HCT116 (cell line): Measurements from ENCODE around the gene GRIK3. TPM values are rescaled to one million over a fixed set of nuclear protein-coding genes. Genes with fewer than 3 reads are reported as not detected.

Experiments
- ATAC-seq: fragments of 200-7000 bp; cut with Tn5 transposase; 2 replicates; pipeline ENCODE4 v1.9.1; 2020; ENCODE audit warnings: mild to moderate bottlenecking, moderate library complexity
- BruUV-seq: library from RNA; stranded (reverse); fragments of 400-500 nt; replicated peaks from 2 replicates; lab custom pipeline; 2021; lab: Mats Ljungman, UMichigan
- CTCF ChIA-PET: fragments of 300-600 bp; sonication (Branson Sonifier 250); formaldehyde crosslinking; loops from one replicate; lab custom pipeline; 2021; ENCODE audit warnings: antibody characterized with exemption; lab: Charles Lee
- POLR2A ChIA-PET: fragments of 300-600, 350-600 bp; sonication (Branson Sonifier 250); formaldehyde crosslinking; loops from one replicate; lab custom pipeline; 2021; ENCODE audit warnings: antibody characterized with exemption; lab: Charles Lee
- RAD21 ChIA-PET, 2 experiments: fragments of 300-600 bp; sonication (Branson Sonifier 250); formaldehyde crosslinking; loops; one replicate each; lab custom pipeline; 2023; ENCODE audit warnings: low total read pairs in 2 of 2; ENCODE audit not compliant: uncharacterized antibody in 2 of 2, unreplicated experiment in 2 of 2, low non-redundant PET in 1 of 2; lab: Charles Lee
- DNase-seq: peaks from one replicate; pipeline ENCODE4 v3.0.0-alpha.2; 2010; ENCODE audit warnings: low read depth, low spot score
- H2AFZ ChIP-seq: fragments of 200-600 bp; shearing (Covaris generic), sonication (generic); 2 replicates; pipeline ENCODE4 v1.6.1; 2017; ENCODE audit warnings: low read depth, mixed run types, mixed read lengths, antibody characterized with exemption, low read length; ENCODE audit not compliant: poor library complexity, severe bottlenecking
- H3K27ac ChIP-seq: 2 replicates; pipeline ENCODE4 v1.5.1; 2012; ENCODE audit warnings: low read depth, low read length
- H3K27me3 ChIP-seq: fragments of 200-600 bp; sonication (generic); 2 replicates; pipeline ENCODE4 v1.6.1; 2016; ENCODE audit warnings: mixed run types, low read length, mixed read lengths; ENCODE audit not compliant: insufficient read depth
- H3K36me3 ChIP-seq, 2 experiments: fragments of 200-500 bp in 1 of 2; fragments of 200-600 bp in 1 of 2; sonication (Bioruptor generic) in 1 of 2; sonication (generic) in 1 of 2; 2 replicates each; pipeline versions ENCODE4 v1.5.1 to v1.6.1; 2014 to 2016; ENCODE audit warnings: low read length in 2 of 2, inconsistent platforms in 1 of 2, mixed read lengths in 1 of 2, mixed run types in 1 of 2; ENCODE audit not compliant: insufficient read depth in 2 of 2, control insufficient read depth in 1 of 2
- H3K4me1 ChIP-seq, 2 experiments: fragments of 200-600 bp in 1 of 2; sonication (generic) in 1 of 2; 2 replicates each; pipeline versions ENCODE4 v1.5.1 to v1.6.1; 2012 to 2017; ENCODE audit warnings: low read length in 2 of 2, inconsistent platforms in 1 of 2, mild to moderate bottlenecking in 1 of 2, mixed read lengths in 1 of 2, mixed run types in 1 of 2, moderate library complexity in 1 of 2; ENCODE audit not compliant: insufficient read depth in 2 of 2, control insufficient read depth in 1 of 2
- H3K4me2 ChIP-seq: fragments of 200-600 bp; sonication (generic); 2 replicates; pipeline ENCODE4 v1.6.1; 2017; ENCODE audit warnings: mixed run types, low read length, mixed read lengths
- H3K4me3 ChIP-seq, 2 experiments: fragments of 200-600 bp in 1 of 2; sonication (generic) in 1 of 2; replicated peaks in 1 of 2; 2 replicates each; pipeline ENCODE4 v1.5.1; 2011 to 2016; ENCODE audit warnings: low read length in 2 of 2, control low read depth in 1 of 2, low read depth in 1 of 2, mild to moderate bottlenecking in 1 of 2, mixed read lengths in 1 of 2, mixed run types in 1 of 2
- H3K79me2 ChIP-seq: fragments of 200-600 bp; sonication (generic); 2 replicates; pipeline ENCODE4 v1.6.1; 2017; ENCODE audit warnings: mild to moderate bottlenecking, mixed run types, low read length, moderate library complexity, mixed read lengths; ENCODE audit not compliant: insufficient read depth
- H3K9ac ChIP-seq: fragments of 200-600 bp; sonication (generic); 2 replicates; pipeline ENCODE4 v1.6.1; 2016; ENCODE audit warnings: low read length, mixed read lengths
- H3K9me2 ChIP-seq: fragments of 200-600 bp; sonication (generic), shearing (Covaris generic); 2 replicates; pipeline ENCODE4 v1.6.1; 2017; ENCODE audit warnings: mixed run types, mild to moderate bottlenecking, moderate library complexity; ENCODE audit not compliant: insufficient read depth
- H3K9me3 ChIP-seq, 2 experiments: fragments of 200-500 bp in 1 of 2; fragments of 200-600 bp in 1 of 2; sonication (Bioruptor generic) in 1 of 2; sonication (generic) in 1 of 2; 2 replicates each; pipeline ENCODE4 v1.6.1; 2014 to 2017; ENCODE audit warnings: low read length in 2 of 2, mixed read lengths in 2 of 2, inconsistent platforms in 1 of 2, low read depth in 1 of 2, mild to moderate bottlenecking in 1 of 2, mixed run types in 1 of 2, moderate library complexity in 1 of 2; ENCODE audit not compliant: control insufficient read depth in 1 of 2, insufficient read depth in 1 of 2
- H4K20me1 ChIP-seq: fragments of 200-600 bp; sonication (generic), shearing (Covaris generic); 2 replicates; pipeline ENCODE4 v1.6.1; 2017; ENCODE audit warnings: mixed run types, mild to moderate bottlenecking, moderate library complexity; ENCODE audit not compliant: insufficient read depth
- CEBPB ChIP-seq: IDR thresholded peaks from 2 replicates; pipeline ENCODE4 v1.6.1; 2012; ENCODE audit warnings: low read depth
- EGR1 ChIP-seq: IDR thresholded peaks from 2 replicates; pipeline ENCODE4 v1.6.1; 2012; ENCODE audit warnings: low read depth
- ELF1 ChIP-seq: IDR thresholded peaks from 2 replicates; pipeline ENCODE4 v1.6.1; 2012; ENCODE audit warnings: low read depth, borderline replicate concordance
- EZH2 ChIP-seq: fragments of 200-600 bp; sonication (generic); IDR thresholded peaks from 2 replicates; pipeline ENCODE4 v1.6.1; 2017; ENCODE audit warnings: antibody characterized with exemption, mixed run types
- JUND ChIP-seq: IDR thresholded peaks from 2 replicates; pipeline ENCODE4 v1.6.1; 2012
- POLR2A ChIP-seq: IDR thresholded peaks from 2 replicates; pipeline ENCODE4 v1.7.0; 2011; ENCODE audit warnings: borderline replicate concordance; ENCODE audit not compliant: insufficient read depth, insufficient read length; ENCODE audit errors: extremely low read depth
- SIN3A ChIP-seq: IDR thresholded peaks from 2 replicates; pipeline ENCODE4 v1.6.1; 2012; ENCODE audit warnings: low read depth
- TCF7L2 ChIP-seq: IDR thresholded peaks from 2 replicates; pipeline ENCODE4 v1.7.0; 2011; ENCODE audit warnings: borderline replicate concordance, inconsistent platforms; ENCODE audit not compliant: insufficient read depth, insufficient read length; ENCODE audit errors: extremely low read depth
- YY1 ChIP-seq: IDR thresholded peaks from 2 replicates; pipeline ENCODE4 v1.6.1; 2011; ENCODE audit warnings: low read length, low read depth, moderate library complexity, mild to moderate bottlenecking; ENCODE audit not compliant: insufficient replicate concordance; ENCODE audit errors: extremely low read depth
- ZFX ChIP-seq: fragments of 450-650 bp; IDR thresholded peaks from 2 replicates; pipeline ENCODE4 v1.6.1; 2017
- intact Hi-C: fragments of 100-400 bp; cut with micrococcal nuclease; formaldehyde crosslinking; loops from 2 replicates; pipeline ENCODE4 v1.10.0; 2022
- total RNA-seq: library from RNA; stranded (reverse); gene quantifications from one replicate; pipeline ENCODE4 v1.2.1, GENCODE V29; 2021; ENCODE audit not compliant: unreplicated experiment
- TF ChIP-seq, protein P1 (sequence below): IDR thresholded peaks from 2 replicates; pipeline ENCODE4 v1.6.1; 2012; ENCODE audit warnings: low read depth
- TF ChIP-seq, protein P2 (sequence below): IDR thresholded peaks from 2 replicates; pipeline ENCODE4 v1.6.1; 2012
- TF ChIP-seq, protein P3 (sequence below): IDR thresholded peaks from 2 replicates; pipeline ENCODE4 v1.6.1; 2011; ENCODE audit warnings: mild to moderate bottlenecking, low read length, moderate library complexity; ENCODE audit not compliant: insufficient replicate concordance; ENCODE audit errors: extremely low read depth

GRIK3 gene
- total RNA-seq, 1 experiment from 2014 or later = not detected

DNA sequence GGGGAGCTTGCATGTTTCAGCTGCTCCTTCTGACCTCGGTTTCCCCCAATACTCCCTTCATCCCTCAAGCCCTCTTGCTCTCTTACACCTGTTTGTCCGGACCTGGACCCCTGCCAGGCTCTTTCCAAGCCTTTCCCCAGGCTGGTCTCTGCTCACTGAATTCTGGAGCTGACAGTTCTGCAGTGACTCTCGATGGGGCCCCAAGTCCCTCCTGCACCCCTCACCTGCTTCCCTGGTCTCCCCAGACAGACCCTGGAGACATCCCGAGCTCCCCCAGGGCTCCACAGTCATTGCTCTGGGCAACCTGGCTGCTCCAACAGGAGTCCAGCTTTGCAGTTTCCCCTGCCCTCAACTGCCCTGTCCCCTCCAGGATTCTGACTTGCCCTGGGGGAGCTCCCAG is 198.6 kb downstream of the GRIK3 start:
- ChIA-PET RAD21 (no interaction called here), CTCF (no interaction called here), POLR2A (no interaction called here)
- ATAC-seq (no peak), DNase-seq (no peak)
- H4K20me1 ChIP-seq = no peaks in the 10 kb centered on the region
- no peak overlapping the region for H3K9ac ChIP-seq
- H3K36me3 ChIP-seq = no peaks in the 10 kb centered on the region
- BruUV-seq = no TSS peak
- peaks cover 52% of the 10 kb centered on the region for H3K27me3 ChIP-seq
- no peak overlapping the region for H3K4me2 ChIP-seq
- H3K9me2 ChIP-seq = no peaks in the 10 kb centered on the region
- H3K27ac ChIP-seq = no peak overlapping the region
- H3K4me3 ChIP-seq = no peak overlapping the region
- no peaks in the 10 kb centered on the region for H3K4me1 ChIP-seq
- TF ChIP-seq EGR1 = no peak
- no peak for TF ChIP-seq SIN3A
- no peak for TF ChIP-seq POLR2A
- TF ChIP-seq, protein P1, sequence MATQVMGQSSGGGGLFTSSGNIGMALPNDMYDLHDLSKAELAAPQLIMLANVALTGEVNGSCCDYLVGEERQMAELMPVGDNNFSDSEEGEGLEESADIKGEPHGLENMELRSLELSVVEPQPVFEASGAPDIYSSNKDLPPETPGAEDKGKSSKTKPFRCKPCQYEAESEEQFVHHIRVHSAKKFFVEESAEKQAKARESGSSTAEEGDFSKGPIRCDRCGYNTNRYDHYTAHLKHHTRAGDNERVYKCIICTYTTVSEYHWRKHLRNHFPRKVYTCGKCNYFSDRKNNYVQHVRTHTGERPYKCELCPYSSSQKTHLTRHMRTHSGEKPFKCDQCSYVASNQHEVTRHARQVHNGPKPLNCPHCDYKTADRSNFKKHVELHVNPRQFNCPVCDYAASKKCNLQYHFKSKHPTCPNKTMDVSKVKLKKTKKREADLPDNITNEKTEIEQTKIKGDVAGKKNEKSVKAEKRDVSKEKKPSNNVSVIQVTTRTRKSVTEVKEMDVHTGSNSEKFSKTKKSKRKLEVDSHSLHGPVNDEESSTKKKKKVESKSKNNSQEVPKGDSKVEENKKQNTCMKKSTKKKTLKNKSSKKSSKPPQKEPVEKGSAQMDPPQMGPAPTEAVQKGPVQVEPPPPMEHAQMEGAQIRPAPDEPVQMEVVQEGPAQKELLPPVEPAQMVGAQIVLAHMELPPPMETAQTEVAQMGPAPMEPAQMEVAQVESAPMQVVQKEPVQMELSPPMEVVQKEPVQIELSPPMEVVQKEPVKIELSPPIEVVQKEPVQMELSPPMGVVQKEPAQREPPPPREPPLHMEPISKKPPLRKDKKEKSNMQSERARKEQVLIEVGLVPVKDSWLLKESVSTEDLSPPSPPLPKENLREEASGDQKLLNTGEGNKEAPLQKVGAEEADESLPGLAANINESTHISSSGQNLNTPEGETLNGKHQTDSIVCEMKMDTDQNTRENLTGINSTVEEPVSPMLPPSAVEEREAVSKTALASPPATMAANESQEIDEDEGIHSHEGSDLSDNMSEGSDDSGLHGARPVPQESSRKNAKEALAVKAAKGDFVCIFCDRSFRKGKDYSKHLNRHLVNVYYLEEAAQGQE = no peak
- no peak for TF ChIP-seq ZFX
- TF ChIP-seq, protein P2, sequence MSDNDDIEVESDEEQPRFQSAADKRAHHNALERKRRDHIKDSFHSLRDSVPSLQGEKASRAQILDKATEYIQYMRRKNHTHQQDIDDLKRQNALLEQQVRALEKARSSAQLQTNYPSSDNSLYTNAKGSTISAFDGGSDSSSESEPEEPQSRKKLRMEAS = no peak
- no peak for TF ChIP-seq EZH2
- no peak for TF ChIP-seq ELF1
- no peak for TF ChIP-seq CEBPB
- TF ChIP-seq JUND = no peak
- no peak for TF ChIP-seq TCF7L2
- TF ChIP-seq, protein P3, sequence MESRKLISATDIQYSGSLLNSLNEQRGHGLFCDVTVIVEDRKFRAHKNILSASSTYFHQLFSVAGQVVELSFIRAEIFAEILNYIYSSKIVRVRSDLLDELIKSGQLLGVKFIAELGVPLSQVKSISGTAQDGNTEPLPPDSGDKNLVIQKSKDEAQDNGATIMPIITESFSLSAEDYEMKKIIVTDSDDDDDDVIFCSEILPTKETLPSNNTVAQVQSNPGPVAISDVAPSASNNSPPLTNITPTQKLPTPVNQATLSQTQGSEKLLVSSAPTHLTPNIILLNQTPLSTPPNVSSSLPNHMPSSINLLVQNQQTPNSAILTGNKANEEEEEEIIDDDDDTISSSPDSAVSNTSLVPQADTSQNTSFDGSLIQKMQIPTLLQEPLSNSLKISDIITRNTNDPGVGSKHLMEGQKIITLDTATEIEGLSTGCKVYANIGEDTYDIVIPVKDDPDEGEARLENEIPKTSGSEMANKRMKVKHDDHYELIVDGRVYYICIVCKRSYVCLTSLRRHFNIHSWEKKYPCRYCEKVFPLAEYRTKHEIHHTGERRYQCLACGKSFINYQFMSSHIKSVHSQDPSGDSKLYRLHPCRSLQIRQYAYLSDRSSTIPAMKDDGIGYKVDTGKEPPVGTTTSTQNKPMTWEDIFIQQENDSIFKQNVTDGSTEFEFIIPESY = no peak
- TF ChIP-seq YY1 = no peak
- intact Hi-C loops = no loop called here
- no peaks in the 10 kb centered on the region for H3K79me2 ChIP-seq
- no peaks in the 10 kb centered on the region for H3K9me3 ChIP-seq
- H2AFZ ChIP-seq = no peak overlapping the region
